SK-N-MC (cell line): ENCODE measurements around the gene FAXDC2.
"Not testable (repeated sequence)": the region's sequence is repeated elsewhere in the genome, so short reads cannot be mapped to it uniquely, and the experiment has no call there.

ENCODE experiments used
- DNase-seq: peaks from one replicate; pipeline ENCODE4 v3.0.0-alpha.2; 2011; ENCODE audit warnings: low read depth, low spot score
- H3K27ac ChIP-seq: fragments of 200-600 bp; sonication (generic); 2 replicates; pipeline ENCODE4 v1.5.1; 2016; ENCODE audit warnings: mixed run types
- H3K36me3 ChIP-seq: fragments of 200-600 bp; sonication (generic); 2 replicates; pipeline ENCODE4 v1.6.1; 2017; ENCODE audit warnings: antibody characterized with exemption, low read length, mixed read lengths; ENCODE audit not compliant: insufficient read depth
- H3K4me3 ChIP-seq: fragments of 200-600 bp; sonication (generic); 2 replicates; pipeline ENCODE4 v1.5.1; 2016
- H3K9ac ChIP-seq: fragments of 200-600 bp; sonication (generic); 2 replicates; pipeline ENCODE4 v1.8.0; 2017; ENCODE audit warnings: mixed run types, mixed read lengths; ENCODE audit not compliant: insufficient read length
- H3K9me3 ChIP-seq: fragments of 200-600 bp; sonication (generic); 2 replicates; pipeline ENCODE4 v1.6.1; 2017; ENCODE audit warnings: low read depth, mild to moderate bottlenecking, antibody characterized with exemption, low read length, moderate library complexity, mixed read lengths
- EZH2 ChIP-seq: fragments of 200-600 bp; sonication (generic); IDR thresholded peaks from one replicate; pipeline ENCODE4 v1.6.1; 2017; ENCODE audit warnings: antibody characterized with exemption
- FOXP2 ChIP-seq: optimal IDR thresholded peaks from 2 replicates; pipeline ENCODE3; 2011; ENCODE audit warnings: mild to moderate bottlenecking, moderate library complexity; ENCODE audit not compliant: insufficient read depth; ENCODE audit errors: extremely low read length, control extremely low read depth
- POLR2AphosphoS5 ChIP-seq: IDR thresholded peaks from 2 replicates; pipeline ENCODE4 v1.6.1; 2012; ENCODE audit warnings: mild to moderate bottlenecking, low read depth, low read length, borderline replicate concordance

Gene FAXDC2

GRCh38 chr5:154840435-154841272 is 9.7 kb downstream of the FAXDC2 start:
- DNase-seq, result no peak
- H3K9me3 ChIP-seq, result no peaks in the 10 kb centered on the region
- H3K36me3 ChIP-seq, result no peaks in the 10 kb centered on the region
- H3K27ac ChIP-seq, result no peak overlapping the region
- no peak for TF ChIP-seq EZH2
- TF ChIP-seq FOXP2, result no peak
- TF ChIP-seq POLR2AphosphoS5, result no peak
- H3K4me3 ChIP-seq, result no peak overlapping the region
- no peak overlapping the region for H3K9ac ChIP-seq

- no peaks in the 10 kb centered on the region for H3K36me3 ChIP-seq
- H3K27ac ChIP-seq, result no peak overlapping the region
- no peak for DNase-seq
- no peak overlapping the region for H3K4me3 ChIP-seq
- TF ChIP-seq POLR2AphosphoS5, result no peak
- no peak for TF ChIP-seq EZH2
- no peak for TF ChIP-seq FOXP2
- H3K9ac ChIP-seq, result no peak overlapping the region
- no peaks in the 10 kb centered on the region for H3K9me3 ChIP-seq
Observed at GRCh38 chr5:154837009-154837901, 13.1 kb downstream of the FAXDC2 start.

- Histone ChIP-seq H3K27ac (no peak overlapping the region), H3K4me3 (no peak overlapping the region), H3K36me3 (peaks cover 8% of the 10 kb centered on the region), H3K9ac (no peak overlapping the region), H3K9me3 (no peaks in the 10 kb centered on the region)
- DNase-seq, result no peak
- TF ChIP-seq FOXP2 (no peak), POLR2AphosphoS5 (no peak), EZH2 (no peak)
Observed at GRCh38 chr5:154836225-154836624, 14.2 kb downstream of the FAXDC2 start.

- H3K36me3 ChIP-seq, result peaks cover 10% of the 10 kb centered on the region
- not testable (repeated sequence) for H3K27ac ChIP-seq, DNase-seq, H3K9ac ChIP-seq, H3K9me3 ChIP-seq, H3K4me3 ChIP-seq
Observed at GRCh38 chr5:154835701-154836052, 14.7 kb downstream of the FAXDC2 start.

- TF ChIP-seq POLR2AphosphoS5 (no peak), EZH2 (no peak), FOXP2 (no peak)
- H3K4me3 ChIP-seq, result no peak overlapping the region
- no peak for DNase-seq
- peaks cover 14% of the 10 kb centered on the region for H3K36me3 ChIP-seq
- H3K9me3 ChIP-seq, result no peaks in the 10 kb centered on the region
- no peak overlapping the region for H3K27ac ChIP-seq
- no peak overlapping the region for H3K9ac ChIP-seq
Observed at GRCh38 chr5:154834053-154834452, 16.4 kb downstream of the FAXDC2 start.

GRCh38 chr5:154832804-154833203 is 17.6 kb downstream of the FAXDC2 start:
- not testable (repeated sequence) for DNase-seq, H3K9me3 ChIP-seq, H3K4me3 ChIP-seq, H3K27ac ChIP-seq, H3K9ac ChIP-seq
- peaks cover 14% of the 10 kb centered on the region for H3K36me3 ChIP-seq

- peaks cover 14% of the 10 kb centered on the region for H3K36me3 ChIP-seq
- TF ChIP-seq FOXP2 (no peak), EZH2 (no peak), POLR2AphosphoS5 (no peak)
- H3K27ac ChIP-seq, result no peak overlapping the region
- no peak overlapping the region for H3K9ac ChIP-seq
- no peak overlapping the region for H3K4me3 ChIP-seq
- no peak for DNase-seq
- no peaks in the 10 kb centered on the region for H3K9me3 ChIP-seq
Observed at GRCh38 chr5:154831451-154831850, 19.0 kb downstream of the FAXDC2 start.

- H3K4me3 ChIP-seq, result no peak overlapping the region
- peaks cover 14% of the 10 kb centered on the region for H3K36me3 ChIP-seq
- no peak overlapping the region for H3K9ac ChIP-seq
- no peaks in the 10 kb centered on the region for H3K9me3 ChIP-seq
- no peak overlapping the region for H3K27ac ChIP-seq
- TF ChIP-seq EZH2 (no peak), POLR2AphosphoS5 (no peak), FOXP2 (no peak)
- no peak for DNase-seq
Observed at GRCh38 chr5:154830596-154830995, 19.8 kb downstream of the FAXDC2 start.
